AML-193 (cell line): ENCODE data around the gene CSDE1.
A peak's percentile ranks its signal among the peaks of the same experiment; 100 is the strongest.

Experiments used
- DNase-seq, 2 experiments: peaks; one replicate each; lab custom pipeline; 2025; lab: John Stamatoyannopoulos, UW

CSDE1 gene

DNA sequence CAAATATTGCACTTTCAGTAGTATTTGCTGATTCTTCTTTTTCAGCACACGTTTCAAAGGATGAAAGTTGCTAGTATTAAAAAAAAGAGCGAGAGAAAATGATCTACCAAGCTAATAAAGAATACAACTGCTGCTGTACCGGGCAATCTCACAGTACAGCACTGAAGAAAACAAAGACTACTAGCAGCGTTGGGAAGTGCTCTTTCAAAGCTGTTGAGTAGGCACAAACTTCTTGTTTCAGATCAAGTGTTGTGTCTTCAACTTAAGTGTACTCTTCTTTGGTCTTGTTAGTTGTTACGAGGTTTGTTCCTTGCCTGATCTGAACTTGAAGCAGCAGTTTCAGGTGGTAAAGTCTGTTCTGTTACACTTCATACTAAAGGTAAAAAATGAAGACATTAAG is 7.9 kb downstream of the CSDE1 start:
- no peak for DNase-seq

DNA sequence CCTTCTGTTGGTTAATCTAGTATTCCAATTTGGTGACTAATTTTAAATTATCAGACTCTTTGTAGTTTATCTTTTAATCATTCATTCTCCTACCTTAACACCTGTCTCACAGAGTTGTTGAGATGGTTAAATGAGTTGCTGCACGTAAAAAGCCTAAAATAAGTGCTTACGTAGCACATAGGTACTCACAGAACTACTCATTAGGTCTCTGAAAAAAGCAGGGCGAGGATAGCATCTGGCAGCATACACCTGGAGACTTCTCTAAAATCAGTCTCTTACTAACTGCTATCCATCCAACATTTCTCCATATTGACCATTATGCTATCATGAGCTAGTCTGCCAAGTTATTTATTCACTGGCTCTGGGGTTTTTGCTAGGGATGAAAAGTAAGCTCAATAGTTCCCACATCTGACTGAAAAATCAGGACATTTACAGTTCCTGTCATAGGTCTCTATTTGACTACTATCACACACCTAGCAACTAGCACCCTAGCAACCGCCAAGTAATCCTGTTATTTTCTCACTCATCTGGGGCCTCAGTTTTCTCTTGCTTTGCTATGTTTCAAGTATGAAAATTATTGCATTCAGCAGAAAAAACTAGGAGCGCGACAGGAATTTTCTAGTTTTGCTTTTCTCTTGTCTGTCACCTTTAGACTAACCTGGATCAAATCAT is 11.2 kb downstream of the CSDE1 start:
- DNase-seq: no peak

- DNase-seq: no peak
Observed at GRCh38 chr1:114745291-114745690, 12.5 kb downstream of the CSDE1 start.

- no peak for DNase-seq
Observed at GRCh38 chr1:114741963-114742746, 15.6 kb downstream of the CSDE1 start.

DNA sequence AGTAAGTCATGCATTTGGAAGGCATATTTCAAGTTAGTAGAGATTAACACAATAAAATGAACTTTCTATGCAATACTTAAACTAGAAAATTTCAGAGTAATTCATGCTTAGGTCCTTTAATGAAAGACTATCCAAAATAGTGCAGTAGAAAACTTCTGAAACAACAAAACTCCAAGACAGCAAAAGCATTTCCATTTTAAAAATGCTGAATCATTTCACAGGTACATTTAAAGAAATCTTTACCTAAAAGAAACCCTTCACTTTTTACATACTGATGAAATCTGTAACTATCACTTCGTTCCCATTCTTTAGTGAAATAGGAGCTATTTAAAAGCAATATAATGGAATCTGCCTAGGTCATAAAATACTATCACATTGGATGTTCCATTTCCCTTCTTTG is 17.5 kb downstream of the CSDE1 start:
- DNase-seq: no peak

DNA sequence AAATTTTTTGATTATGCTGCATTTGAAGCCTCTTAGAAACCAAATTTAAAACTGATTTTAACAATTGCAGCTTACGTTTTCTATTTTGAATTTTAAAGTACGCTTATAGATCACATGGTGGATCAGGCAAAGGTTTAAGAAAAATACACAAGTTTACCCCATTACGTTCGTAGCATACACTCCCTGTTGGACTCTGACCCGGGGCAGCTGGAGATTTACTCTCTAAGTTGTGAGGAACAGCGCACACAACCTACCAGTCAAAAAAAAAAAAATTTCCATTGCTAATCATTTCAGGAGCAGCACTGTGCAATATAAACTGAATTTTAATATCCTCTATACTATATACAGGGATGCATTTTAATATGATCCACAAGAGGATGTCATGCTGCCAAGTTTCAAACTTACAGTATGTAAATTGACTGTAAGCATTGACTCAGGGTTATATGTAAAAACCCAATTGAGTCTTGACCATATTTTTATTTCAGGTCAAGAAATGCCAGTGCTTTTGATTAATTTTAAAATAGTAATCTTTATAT is 20.4 kb downstream of the CSDE1 start:
- no peak for DNase-seq

DNA sequence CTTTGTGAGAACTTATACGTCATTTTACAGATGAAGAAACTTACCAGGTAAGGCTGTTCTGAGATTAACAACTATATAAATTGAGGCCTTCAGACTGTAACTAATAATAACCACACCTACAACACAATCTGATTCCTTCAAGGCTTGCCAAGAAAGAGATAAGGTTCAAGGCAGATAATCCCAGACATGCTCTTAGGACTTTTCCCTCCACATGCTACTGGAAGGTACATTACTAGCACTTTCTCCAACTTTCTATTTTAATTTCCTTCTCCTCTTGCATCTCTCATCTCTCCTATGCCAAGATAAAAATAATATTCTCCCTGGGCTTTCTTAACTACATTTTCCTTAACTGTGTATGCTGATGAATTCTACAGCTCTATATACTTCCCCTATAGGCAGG is 22.3 kb downstream of the CSDE1 start:
- DNase-seq: no peak

DNA sequence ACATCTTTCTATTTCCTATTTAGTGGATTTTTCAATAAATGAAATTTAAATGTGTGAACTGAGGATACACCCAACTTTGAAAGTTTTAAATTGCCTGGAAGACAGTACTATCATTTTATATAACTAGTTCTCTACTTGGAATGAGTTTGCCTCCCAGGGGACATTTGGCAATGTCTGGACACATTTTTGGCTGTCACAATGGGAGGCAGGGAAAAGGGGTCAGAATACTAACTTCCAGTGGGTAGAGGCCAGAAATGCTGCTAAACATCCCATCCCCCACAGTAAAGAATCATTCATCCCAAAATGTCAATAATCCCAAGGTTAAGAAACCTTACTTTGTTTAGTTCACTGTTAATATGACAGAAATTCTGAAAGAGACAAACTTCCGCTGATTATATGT is 28.0 kb downstream of the CSDE1 start:
- DNase-seq: no peak

DNA sequence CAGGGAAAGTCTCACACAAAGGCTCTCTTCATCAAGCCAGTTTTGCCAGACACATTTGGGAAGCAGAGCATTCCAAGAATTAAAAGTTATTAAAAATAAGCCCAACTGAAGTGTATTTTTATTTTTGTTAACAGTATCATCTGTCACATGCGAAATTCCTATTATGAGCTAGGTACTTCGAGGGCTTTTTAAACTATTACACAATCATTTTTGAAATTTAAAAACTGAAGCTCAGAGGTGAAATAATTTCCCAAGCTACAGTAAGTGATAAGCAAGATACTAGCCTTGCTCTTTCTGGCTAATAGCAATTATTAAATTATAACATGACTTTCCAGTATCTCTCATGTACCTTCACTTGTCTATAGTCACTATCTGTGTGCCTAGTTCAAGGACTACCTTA is 29.2 kb downstream of the CSDE1 start:
- DNase-seq: no peak

DNA sequence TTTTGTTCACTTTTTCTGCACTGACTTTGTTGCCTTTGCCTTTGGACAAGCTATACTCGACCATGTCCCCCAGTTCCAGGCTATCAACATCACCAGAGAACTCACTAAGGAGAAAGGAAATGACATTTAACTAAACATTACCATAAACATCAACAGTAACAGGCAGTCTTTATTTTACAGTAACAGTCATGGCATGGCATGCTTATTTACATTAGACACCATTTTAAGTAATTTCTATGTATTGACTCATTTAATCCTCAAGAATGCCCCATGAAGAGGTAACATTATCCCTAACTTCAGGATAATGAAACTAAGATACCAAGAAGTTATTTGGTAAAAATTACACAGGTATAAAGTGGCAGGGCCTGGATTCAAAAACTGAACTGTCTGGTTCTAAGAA is 32.6 kb downstream of the CSDE1 start:
- no peak for DNase-seq

GRCh38 chr1:114723915-114724314 is 33.9 kb downstream of the CSDE1 start:
- DNase-seq: no peak

GRCh38 chr1:114723457-114723856 is 34.3 kb downstream of the CSDE1 start:
- no peak for DNase-seq

GRCh38 chr1:114720492-114720891 is 37.3 kb downstream of the CSDE1 start:
- no peak for DNase-seq

DNA sequence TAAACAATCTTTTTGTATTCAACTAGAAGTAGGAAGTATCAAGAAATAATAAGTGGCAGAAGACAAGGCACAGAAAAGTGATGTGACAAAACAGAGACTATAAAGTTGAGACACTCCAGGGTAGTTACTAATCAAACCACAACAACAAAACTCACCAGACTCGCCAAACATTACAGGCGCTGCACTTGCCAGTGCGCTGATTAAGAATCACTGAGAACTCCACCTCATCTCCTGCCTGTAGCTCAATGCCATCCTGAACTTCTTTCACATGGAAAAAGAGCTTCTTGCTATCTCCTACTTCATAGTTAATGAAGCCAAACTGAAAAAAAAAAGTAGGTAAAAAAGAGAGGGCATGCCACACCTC is 38.4 kb downstream of the CSDE1 start:
- no peak for DNase-seq

DNA sequence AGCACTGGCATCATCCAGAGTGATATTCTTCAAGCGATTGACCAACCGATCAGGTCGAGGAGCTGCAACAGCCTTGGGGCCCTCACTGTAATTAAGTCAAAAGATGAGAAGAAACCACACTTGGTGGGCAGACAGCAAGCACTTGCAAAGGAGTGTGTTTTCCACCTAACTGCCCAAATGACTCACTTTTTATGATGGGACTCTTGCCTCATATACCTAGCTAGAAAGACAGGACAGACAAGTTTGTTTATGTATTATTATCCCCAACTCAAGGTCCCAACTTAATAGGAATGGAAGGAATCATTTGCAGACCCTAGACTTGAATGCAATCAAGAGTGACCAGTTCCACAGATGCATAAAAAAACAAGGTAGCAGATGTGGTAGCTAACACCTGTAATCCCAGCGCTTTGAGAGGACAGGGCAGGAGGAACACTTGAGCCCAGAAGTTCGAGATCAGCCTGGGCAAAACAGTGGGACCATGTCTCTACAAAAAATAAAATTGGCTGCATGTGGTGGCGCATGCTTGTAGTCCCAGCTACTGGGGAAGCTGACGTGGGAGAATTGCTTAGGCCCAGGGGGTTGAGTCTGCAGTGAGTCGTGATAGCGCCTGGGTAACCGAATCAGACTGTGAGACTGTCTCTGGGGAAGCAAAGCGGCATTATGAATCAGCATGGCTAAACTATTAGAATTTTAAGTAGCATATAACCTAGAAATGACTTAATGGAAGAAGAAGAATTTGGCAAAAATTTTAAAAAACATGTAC is 38.9 kb downstream of the CSDE1 start:
- no peak for DNase-seq

- DNase-seq: peak; percentile 69 to 71
Observed at GRCh38 chr1:114716304-114717170, 41.2 kb downstream of the CSDE1 start, which contains the start of gene NRAS. Gene NRAS, minus strand, starts transcription at chr1:114716771. Its CDS starts 611 bp downstream, at chr1:114716160.

GRCh38 chr1:114715952-114716303 is 41.9 kb downstream of the CSDE1 start:
- no peak for DNase-seq

GRCh38 chr1:114712977-114713376 is 44.8 kb downstream of the CSDE1 start:
- DNase-seq: no peak

- no peak for DNase-seq
Observed at GRCh38 chr1:114710360-114710759, 47.4 kb downstream of the CSDE1 start.

GRCh38 chr1:114707604-114708003 is 50.2 kb downstream of the CSDE1 start:
- no peak for DNase-seq

- DNase-seq: no peak
Observed at GRCh38 chr1:114703242-114703641, 54.5 kb downstream of the CSDE1 start.

GRCh38 chr1:114702737-114703136 is 55.0 kb downstream of the CSDE1 start:
- no peak for DNase-seq
